Liver (tissue), 3 donors: ENCODE results near the gene STAT5B.

Experiments
- FOXA2 ChIP-seq: IDR thresholded peaks from 2 replicates; pipeline ENCODE4 v1.6.1; 2016; ENCODE audit warnings: antibody characterized with exemption
- GABPA ChIP-seq, 2 donors: IDR thresholded peaks in 1 of 2; conservative IDR thresholded peaks in 1 of 2; 2 replicates each; pipeline ENCODE4 v1.6.1; 2016; ENCODE audit warnings: antibody characterized with exemption in 2 of 2, mild to moderate bottlenecking in 1 of 2, moderate library complexity in 1 of 2
- JUND ChIP-seq, 2 donors: IDR thresholded peaks; 2 replicates each; pipeline ENCODE4 v1.6.1; 2016; ENCODE audit warnings: antibody characterized with exemption in 2 of 2
- TAF1 ChIP-seq: conservative IDR thresholded peaks from 2 replicates; pipeline ENCODE4 v1.6.1; 2016; ENCODE audit warnings: antibody characterized with exemption, mild to moderate bottlenecking
- TF ChIP-seq, protein P1 (sequence below): fragments of 150-350 bp; IDR thresholded peaks from 2 replicates; pipeline ENCODE4 v1.5.1; 2017; ENCODE audit warnings: improper control_type of control experiment, low read depth, low read length; ENCODE audit not compliant: missing input control
- donor health status: healthy.
- donor health status: healthy.

- TF ChIP-seq TAF1 = no peak
- TF ChIP-seq, protein P1, sequence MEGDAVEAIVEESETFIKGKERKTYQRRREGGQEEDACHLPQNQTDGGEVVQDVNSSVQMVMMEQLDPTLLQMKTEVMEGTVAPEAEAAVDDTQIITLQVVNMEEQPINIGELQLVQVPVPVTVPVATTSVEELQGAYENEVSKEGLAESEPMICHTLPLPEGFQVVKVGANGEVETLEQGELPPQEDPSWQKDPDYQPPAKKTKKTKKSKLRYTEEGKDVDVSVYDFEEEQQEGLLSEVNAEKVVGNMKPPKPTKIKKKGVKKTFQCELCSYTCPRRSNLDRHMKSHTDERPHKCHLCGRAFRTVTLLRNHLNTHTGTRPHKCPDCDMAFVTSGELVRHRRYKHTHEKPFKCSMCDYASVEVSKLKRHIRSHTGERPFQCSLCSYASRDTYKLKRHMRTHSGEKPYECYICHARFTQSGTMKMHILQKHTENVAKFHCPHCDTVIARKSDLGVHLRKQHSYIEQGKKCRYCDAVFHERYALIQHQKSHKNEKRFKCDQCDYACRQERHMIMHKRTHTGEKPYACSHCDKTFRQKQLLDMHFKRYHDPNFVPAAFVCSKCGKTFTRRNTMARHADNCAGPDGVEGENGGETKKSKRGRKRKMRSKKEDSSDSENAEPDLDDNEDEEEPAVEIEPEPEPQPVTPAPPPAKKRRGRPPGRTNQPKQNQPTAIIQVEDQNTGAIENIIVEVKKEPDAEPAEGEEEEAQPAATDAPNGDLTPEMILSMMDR = no peak
- no peak for TF ChIP-seq JUND (IDR thresholded peaks at IDR 0.05)
- no peak for TF ChIP-seq GABPA (IDR thresholded peaks at IDR 0.05 in 1 of 2, conservative IDR thresholded peaks at IDR 0.05 in 1 of 2)
- TF ChIP-seq FOXA2 = no peak
These were observed 39.4 kb downstream of the STAT5B start for GRCh38 chr17:42236760-42237159.
